NCI-H2171 (cell line): ENCODE data around the gene CRAMP1.

Experiments
- DNase-seq: peaks from one replicate; lab custom pipeline; 2025; lab: John Stamatoyannopoulos, UW

CRAMP1 gene

DNA sequence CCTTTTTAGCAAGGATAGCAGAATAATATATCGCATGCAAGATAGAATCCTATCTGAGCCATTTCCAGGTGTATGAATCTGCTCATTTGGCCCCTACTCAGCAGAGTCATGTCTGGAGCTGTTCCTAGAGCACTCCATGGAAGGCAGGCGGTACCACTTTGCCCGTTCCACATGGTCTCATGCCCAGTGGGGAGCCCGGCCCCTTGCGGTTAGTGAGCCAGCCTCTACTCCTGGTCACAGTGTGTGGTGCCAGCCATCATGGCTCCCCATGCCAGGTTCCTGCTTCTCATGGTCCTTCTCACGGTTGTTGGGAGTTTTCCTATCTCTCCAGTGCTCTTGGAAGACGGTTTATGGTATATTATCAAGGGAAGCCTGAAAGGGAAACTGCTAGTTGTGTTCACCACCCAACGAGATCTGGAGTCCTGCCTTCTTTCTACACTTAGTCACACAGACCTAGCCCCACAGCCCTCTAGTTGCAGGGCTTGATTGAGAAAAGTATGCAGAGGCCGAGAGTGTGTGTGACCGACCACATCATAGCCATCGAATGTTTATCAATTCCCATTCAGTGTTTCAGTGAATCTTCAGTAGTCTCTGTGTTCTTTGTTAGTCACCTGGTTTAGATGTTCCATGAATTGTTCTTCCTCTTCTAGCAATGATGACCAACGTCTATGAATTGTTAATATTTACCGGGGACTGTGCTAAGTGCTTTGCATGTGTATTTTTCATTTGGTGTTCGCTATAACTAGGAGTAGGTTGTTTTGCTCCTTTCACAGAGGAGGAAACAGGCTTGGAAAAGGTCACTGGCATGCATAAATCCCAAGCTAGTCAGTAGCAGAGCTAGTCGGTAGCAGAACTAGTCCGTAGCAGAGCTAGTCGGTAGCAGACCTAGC, 75.5 kb downstream of the CRAMP1 start:
- DNase-seq, result no peak

DNA sequence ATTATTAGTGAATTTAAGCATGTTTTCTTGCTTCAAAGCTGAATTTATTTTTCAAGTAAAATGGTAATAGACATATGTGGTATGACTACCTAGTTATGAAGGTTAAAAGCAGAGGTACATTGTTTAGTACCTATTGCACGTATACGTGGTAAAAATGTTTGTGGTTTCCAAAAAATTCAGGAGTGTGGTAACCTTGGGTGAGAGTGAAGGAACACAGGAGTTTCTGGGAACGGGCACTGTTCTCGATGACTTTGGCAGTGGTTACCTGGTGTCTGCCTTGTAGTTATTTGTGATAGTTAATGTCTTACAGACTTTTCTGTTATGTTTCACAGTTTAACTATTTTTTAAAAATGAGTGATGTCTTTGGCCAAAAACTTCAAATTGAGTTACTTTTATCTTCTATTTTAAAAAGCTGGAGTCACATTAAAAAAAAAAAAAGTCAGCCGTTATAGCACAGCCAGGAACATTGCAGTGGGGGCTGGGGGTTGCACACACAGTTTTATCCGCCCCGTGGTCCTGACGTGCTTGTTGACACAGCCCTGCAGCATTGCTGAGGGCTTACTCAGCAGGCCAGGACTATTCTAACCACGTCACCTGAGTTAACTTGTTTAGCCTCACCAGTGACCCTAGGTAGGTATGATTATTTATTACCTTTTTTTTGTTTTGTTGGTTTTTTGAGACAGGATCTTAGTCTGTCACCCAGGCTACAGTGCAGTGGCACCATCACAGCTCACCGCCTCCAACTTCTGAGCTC, 76.8 kb downstream of the CRAMP1 start:
- no peak for DNase-seq

DNA sequence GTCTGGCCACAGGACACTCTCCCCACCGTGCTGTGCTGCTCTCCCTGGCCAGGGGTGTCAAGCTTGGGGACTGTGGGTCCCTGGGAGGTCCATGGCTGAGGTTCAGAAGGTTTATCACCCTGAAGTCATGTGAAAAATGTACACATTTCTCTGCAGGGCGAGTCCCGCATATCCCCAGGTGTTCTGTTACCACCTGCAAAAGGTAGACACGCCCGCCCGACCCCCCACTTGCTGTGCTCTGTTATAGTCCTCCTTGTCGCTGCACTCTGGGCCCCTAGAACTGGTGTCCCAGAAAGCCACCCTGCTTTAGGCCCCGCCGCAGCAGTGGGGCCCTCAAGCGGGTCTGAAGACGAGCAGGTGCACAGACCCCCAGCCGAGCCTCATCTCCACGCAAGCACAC, 77.7 kb downstream of the CRAMP1 start:
- DNase-seq, result no peak

DNA sequence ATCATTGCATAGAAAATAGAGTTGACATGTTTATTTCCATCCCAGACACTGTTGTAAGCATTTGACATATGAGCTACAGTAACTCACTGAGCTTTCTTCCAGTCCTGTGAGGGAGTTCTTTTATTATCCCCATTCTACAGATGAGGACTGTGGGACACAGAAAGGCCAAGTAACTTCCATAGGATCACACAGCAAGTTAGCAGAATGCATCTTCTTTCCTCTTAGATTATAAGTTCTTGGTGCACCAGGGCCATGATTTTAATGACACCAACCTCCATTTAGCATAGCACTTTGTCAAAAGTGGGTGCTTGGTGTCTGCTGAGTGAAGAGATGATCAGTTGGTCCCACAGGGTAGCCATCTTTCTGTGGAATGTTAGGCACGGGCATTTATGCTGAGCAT, 78.7 kb downstream of the CRAMP1 start:
- no peak for DNase-seq

DNA sequence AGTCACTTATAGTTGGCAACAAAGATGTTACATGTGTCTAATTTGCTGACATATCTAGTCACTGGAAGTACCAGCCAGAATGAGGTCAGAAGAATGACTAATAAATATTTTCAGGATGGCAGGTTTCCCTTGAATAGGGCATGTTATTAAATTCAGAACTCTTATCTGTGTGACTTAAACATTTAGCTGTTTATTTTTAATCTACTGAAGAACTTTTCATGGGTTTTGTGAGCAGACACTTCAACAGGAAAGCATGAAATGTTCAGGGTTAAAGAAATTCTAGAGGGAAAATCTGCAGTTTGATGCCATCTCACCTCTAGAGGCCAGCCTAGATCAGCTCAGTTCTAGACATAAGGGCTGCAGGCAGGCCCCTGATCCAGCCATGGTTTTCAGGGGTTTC, 79.1 kb downstream of the CRAMP1 start:
- DNase-seq, result no peak

- DNase-seq, result no peak
Observed at GRCh38 chr16:1691956-1692355, 79.8 kb downstream of the CRAMP1 start.

GRCh38 chr16:1696863-1697262, 84.7 kb downstream of the CRAMP1 start:
- DNase-seq, result no peak

DNA sequence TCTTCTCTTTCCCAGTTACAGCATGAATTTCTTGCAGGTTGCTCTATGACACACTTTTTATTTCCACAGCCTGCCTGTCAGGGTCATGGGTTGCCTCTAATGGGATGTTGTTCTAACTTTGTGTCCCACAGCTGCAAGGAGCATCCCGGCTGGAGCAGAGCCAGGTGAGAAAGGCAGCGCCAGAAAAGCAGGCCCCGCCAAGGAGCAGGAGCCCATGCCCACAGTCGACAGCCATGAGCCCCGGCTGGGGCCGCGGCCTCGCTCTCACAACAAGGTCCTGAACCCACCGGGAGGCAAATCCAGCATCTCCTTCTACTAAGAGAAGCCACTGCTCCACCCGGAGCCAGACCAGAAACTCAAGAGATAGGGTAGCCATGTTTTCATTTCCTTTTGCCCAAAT, 86.5 kb downstream of the CRAMP1 start:
- no peak for DNase-seq

DNA sequence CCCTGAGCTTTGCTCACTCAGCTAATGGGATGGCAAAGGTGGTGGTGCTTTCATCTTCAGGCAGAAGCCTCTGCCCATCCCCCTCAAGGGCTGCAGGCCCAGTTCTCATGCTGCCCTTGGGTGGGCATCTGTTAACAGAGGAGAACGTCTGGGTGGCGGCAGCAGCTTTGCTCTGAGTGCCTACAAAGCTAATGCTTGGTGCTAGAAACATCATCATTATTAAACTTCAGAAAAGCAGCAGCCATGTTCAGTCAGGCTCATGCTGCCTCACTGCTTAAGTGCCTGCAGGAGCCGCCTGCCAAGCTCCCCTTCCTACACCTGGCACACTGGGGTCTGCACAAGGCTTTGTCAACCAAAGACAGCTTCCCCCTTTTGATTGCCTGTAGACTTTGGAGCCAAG, 88.1 kb downstream of the CRAMP1 start:
- no peak for DNase-seq

- no peak for DNase-seq
Observed at GRCh38 chr16:1701216-1701878, 89.2 kb downstream of the CRAMP1 start.

- DNase-seq, result peak; percentile 55
Observed at GRCh38 chr16:1705324-1705687, 93.1 kb downstream of the CRAMP1 start.

DNA sequence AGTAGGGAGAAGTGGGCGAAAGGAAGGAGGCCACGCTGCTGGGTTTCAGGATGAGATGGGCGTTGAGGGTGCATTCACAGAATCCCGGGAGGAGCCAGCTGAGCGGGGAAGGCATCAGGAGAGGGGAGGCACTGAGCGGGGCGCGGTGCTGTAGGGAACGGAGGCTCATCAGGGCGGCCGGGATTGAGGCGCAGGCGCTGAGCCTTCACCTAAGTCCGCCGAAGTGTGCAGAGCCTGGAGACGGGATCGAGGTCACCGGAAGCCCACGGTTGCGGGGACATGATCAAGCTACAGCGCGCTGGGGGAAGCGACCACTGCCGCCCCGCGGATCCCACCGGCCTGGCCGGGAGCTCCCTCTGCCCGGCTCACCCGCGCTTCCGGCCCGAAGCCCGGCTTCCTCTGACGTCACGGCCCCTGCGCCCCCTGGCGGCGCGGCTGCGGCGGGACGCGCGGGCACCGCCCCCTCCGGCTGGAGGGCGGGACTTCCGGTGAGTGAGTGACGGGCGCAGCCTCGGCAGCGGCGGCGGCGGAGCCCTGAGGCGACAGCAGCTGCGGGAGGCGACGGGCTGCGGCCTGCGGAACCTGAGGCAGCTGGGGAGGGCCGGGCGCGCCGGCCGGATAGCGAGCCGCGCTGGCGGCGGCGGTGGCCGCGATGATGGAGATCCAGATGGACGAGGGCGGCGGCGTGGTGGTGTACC, 93.7 kb downstream of the CRAMP1 start, which contains the start of gene MAPK8IP3:
Gene MAPK8IP3 (plus strand): TSS at position 508 of the 698 bp plus-strand sequence. CDS start 145 bp downstream, at position 653.
- DNase-seq, result peak; percentile 88

GRCh38 chr16:1706386-1707192, 94.4 kb downstream of the CRAMP1 start:
- DNase-seq, result peak; percentile 39

- DNase-seq, result no peak
Observed at GRCh38 chr16:1707193-1707790, 95.1 kb downstream of the CRAMP1 start.

- DNase-seq, result no peak
Observed at GRCh38 chr16:1708083-1708767, 96.1 kb downstream of the CRAMP1 start.

DNA sequence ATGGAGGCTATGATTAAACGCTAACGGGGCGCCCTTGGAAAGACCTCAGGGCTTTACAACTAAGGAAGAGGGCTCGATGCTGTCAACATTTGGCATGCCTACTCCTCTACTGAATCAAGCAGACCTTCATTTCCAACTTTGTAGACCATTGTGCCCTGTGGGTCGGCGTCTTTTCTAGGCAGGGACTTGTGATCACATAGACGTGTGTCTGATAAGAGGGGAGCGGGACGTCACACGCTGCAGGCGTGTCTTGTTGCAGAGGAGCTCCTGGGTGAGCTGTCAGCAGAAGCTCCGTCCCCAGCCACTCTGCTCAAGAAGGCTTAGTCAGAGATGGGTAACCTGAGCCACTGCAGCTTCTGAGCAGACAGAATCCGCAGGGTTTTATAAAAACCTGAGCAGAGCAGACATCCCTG, 96.6 kb downstream of the CRAMP1 start:
- peak; percentile 58 for DNase-seq

DNA sequence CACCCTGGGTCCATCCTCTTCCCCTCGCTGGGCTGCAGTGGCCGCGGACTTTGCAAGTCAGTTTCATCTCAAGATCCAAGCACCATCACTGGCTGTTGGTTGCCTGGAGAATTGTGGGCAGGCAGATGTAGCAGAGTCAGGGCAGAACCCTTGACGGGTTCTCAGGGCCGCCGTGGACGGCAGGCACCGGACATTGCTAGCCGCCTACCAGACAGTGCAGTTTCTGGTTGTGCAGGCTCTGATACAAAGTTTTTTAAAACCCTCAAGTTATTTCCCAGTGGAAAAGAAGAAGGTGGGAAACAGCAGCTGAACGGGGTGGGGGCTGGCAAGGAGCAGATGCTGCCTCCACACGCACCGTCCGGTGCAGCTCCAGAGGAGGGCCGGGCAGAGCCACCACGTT, 97.2 kb downstream of the CRAMP1 start:
- DNase-seq, result peak; percentile 45

DNA sequence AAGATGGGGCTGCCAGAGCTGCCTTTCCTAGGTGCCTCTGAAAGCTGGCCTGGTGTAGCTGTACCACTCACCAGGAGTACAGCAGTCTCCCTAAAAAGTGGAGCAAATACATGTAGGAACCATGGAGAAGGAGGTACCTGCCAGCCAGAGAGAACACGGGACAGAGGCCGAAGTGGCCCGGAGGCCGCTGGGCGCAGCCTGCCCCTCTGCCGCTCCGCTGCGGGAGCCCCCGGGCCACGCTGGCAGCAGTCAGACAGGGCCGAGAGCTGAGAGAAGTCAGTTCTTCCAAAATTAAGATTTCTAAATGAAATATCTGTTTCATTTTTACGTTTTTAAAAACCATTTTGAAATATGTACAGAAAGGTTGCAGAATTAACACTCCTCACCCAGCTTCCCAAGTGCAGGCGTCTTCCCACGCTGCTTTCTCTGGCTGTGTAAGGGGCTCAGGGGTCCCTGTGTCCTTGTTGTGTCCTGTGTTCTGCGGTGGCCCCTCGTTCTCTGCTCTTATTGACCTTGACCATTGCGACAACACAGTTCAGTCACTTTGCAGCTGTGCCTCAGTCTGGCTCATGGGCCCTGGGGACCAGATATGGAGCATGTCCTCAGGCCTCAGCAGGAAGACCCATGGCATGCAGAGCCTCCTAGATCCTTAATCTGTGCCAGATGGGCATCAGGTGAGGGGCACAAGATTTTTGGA, 98.8 kb downstream of the CRAMP1 start:
- DNase-seq, result no peak

DNA sequence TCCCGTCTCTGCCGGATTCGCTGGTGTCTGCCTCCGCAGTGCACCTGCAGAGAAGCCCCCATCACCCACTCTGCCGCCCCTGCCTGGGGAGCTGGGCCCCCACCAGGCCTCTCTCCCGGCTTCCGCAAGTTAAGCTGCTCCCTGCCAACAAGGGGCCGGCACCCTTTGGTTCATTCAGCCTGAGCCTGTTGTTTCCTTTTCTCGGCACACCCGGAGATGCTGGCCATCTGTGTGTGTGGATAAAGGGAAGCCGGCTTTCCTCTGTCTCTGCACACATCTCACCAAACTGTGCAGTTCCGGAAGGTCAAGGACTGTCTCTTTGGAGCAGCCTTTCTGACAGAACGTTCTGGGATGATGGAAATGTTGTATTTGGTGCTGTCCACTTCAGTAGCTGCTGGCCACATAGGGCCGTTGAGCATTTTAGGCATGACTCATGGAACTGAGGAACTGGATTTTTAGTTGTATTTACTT, 100.7 kb downstream of the CRAMP1 start:
- DNase-seq, result no peak
